Liver (tissue), 9 donors: ENCODE data around the gene HES6. TPM values are rescaled to one million over a fixed set of nuclear protein-coding genes. Genes with fewer than 3 reads are reported as not detected.
A peak's percentile ranks its signal among the peaks of the same experiment; 100 is the strongest.

Experiments
- DNase-seq: peaks from one replicate; pipeline ENCODE4 v3.0.0-alpha.2; 2017; ENCODE audit warnings: low spot score
- H3K27ac ChIP-seq, 2 donors: one replicate each; pipeline ENCODE4 v1.7.0; 2013; ENCODE audit warnings: inconsistent platforms in 2 of 2, low read length in 2 of 2, control low read depth in 1 of 2, low read depth in 1 of 2, mild to moderate bottlenecking in 1 of 2
- H3K27me3 ChIP-seq, 4 donors: one replicate each; pipeline versions ENCODE4 v1.6.1 to v1.7.0; 2013; ENCODE audit warnings: low read length in 3 of 4, inconsistent platforms in 1 of 4, mild to moderate bottlenecking in 1 of 4, moderate library complexity in 1 of 4; ENCODE audit not compliant: control insufficient read depth in 4 of 4, insufficient read depth in 4 of 4
- H3K36me3 ChIP-seq, 4 donors: one replicate each; pipeline versions ENCODE4 v1.6.1 to v1.7.0; 2013; ENCODE audit warnings: low read length in 3 of 4, mild to moderate bottlenecking in 3 of 4, low read depth in 1 of 4, moderate library complexity in 1 of 4; ENCODE audit not compliant: control insufficient read depth in 4 of 4, insufficient read depth in 3 of 4
- H3K4me1 ChIP-seq, 4 donors: one replicate each; pipeline versions ENCODE4 v1.6.1 to v1.7.0; 2013; ENCODE audit warnings: low read length in 3 of 4, mild to moderate bottlenecking in 3 of 4, moderate library complexity in 1 of 4; ENCODE audit not compliant: control insufficient read depth in 4 of 4, insufficient read depth in 4 of 4
- H3K4me3 ChIP-seq, 3 donors: one replicate each; pipeline versions ENCODE4 v1.6.1 to v1.7.0; 2013; ENCODE audit warnings: low read length in 3 of 3, control low read depth in 1 of 3, low read depth in 1 of 3, mild to moderate bottlenecking in 1 of 3
- H3K9ac ChIP-seq, 2 donors: one replicate each; pipeline ENCODE4 v1.7.0; 2013; ENCODE audit warnings: low read length in 2 of 2, mild to moderate bottlenecking in 2 of 2, moderate library complexity in 2 of 2, control low read depth in 1 of 2, low read depth in 1 of 2
- H3K9me3 ChIP-seq, 4 donors: one replicate each; pipeline versions ENCODE4 v1.6.1 to v1.7.0; 2013; ENCODE audit warnings: low read length in 3 of 4; ENCODE audit not compliant: control insufficient read depth in 4 of 4
- ATF3 ChIP-seq: IDR thresholded peaks from 2 replicates; pipeline ENCODE4 v1.6.1; 2016; ENCODE audit warnings: antibody characterized with exemption
- CTCF ChIP-seq: fragments of 150-350 bp; IDR thresholded peaks from 2 replicates; pipeline ENCODE4 v1.5.1; 2017; ENCODE audit warnings: improper control_type of control experiment, low read depth, low read length; ENCODE audit not compliant: missing input control
- EGR1 ChIP-seq, 2 donors: IDR thresholded peaks; 2 replicates each; pipeline ENCODE4 v1.6.1; 2016 to 2018; ENCODE audit warnings: antibody characterized with exemption in 2 of 2, low read depth in 2 of 2
- FOXA1 ChIP-seq: IDR thresholded peaks from 2 replicates; pipeline ENCODE4 v1.6.1; 2016; ENCODE audit warnings: antibody characterized with exemption
- GABPA ChIP-seq, 2 donors: IDR thresholded peaks in 1 of 2; conservative IDR thresholded peaks in 1 of 2; 2 replicates each; pipeline ENCODE4 v1.6.1; 2016; ENCODE audit warnings: antibody characterized with exemption in 2 of 2, mild to moderate bottlenecking in 1 of 2, moderate library complexity in 1 of 2
- HNF4A ChIP-seq, 2 donors: conservative IDR thresholded peaks; 2 replicates each; pipeline ENCODE4 v1.6.1; 2016; ENCODE audit warnings: antibody characterized with exemption in 2 of 2, mild to moderate bottlenecking in 2 of 2
- HNF4G ChIP-seq: IDR thresholded peaks from 2 replicates; pipeline ENCODE4 v1.6.1; 2016; ENCODE audit warnings: antibody characterized with exemption
- JUND ChIP-seq, 2 donors: IDR thresholded peaks; 2 replicates each; pipeline ENCODE4 v1.6.1; 2016; ENCODE audit warnings: antibody characterized with exemption in 2 of 2
- MAX ChIP-seq: IDR thresholded peaks from 2 replicates; pipeline ENCODE4 v1.6.1; 2016; ENCODE audit warnings: antibody characterized with exemption
- NR2F2 ChIP-seq: IDR thresholded peaks from 2 replicates; pipeline ENCODE4 v1.6.1; 2016; ENCODE audit warnings: antibody characterized with exemption
- RAD21 ChIP-seq, 2 donors: IDR thresholded peaks; 2 replicates each; pipeline ENCODE4 v1.6.1; 2016; ENCODE audit warnings: antibody characterized with exemption in 2 of 2, mild to moderate bottlenecking in 2 of 2
- SP1 ChIP-seq: IDR thresholded peaks from 2 replicates; pipeline ENCODE4 v1.6.1; 2018; ENCODE audit warnings: antibody characterized with exemption, mild to moderate bottlenecking
- YY1 ChIP-seq: IDR thresholded peaks from 2 replicates; pipeline ENCODE4 v1.6.1; 2016; ENCODE audit warnings: antibody characterized with exemption, mild to moderate bottlenecking
- ZBTB33 ChIP-seq: IDR thresholded peaks from 2 replicates; pipeline ENCODE4 v1.6.1; 2016; ENCODE audit warnings: antibody characterized with exemption
- WGBS: extraction: QIAGEN DNeasy Blood & Tissue Kit; methylation state at CpG from one replicate; pipeline ENCODE4 v1.1.7; 2013; 5-methylcytosine and 5-hydroxymethylcytosine counted together
- polyA plus RNA-seq, 2 donors: library from polyadenylated mRNA; stranded (reverse) in 1 of 2; unstranded in 1 of 2; fragments of 200-250 nt in 1 of 2; fragments of >200 nt in 1 of 2; fragmentation: Nextera tagmentation in 1 of 2; extraction: Ambion mirVana in 1 of 2; gene quantifications; one replicate each; pipeline versions ENCODE4 v1.2.1 to v1.2.3, GENCODE V29; 2013 to 2015
- total RNA-seq, 2 donors: library from RNA; depleted of rRNA; stranded (reverse); fragments of >200 nt; gene quantifications; one replicate each; pipeline ENCODE4 v1.2.3, GENCODE V29; 2014
- TF ChIP-seq, protein P1 (sequence below): IDR thresholded peaks from 2 replicates; pipeline ENCODE4 v1.6.1; 2016; ENCODE audit warnings: antibody characterized with exemption, mild to moderate bottlenecking
- donor health status: healthy.
- donor health status: healthy.
- donor health status: healthy.
- donor health status: healthy.
- donor health status: healthy.

The HES6 gene
- total and polyA plus RNA-seq, 4 donors = 1.7 to 13.2 (median 2.6) TPM

GRCh38 chr2:238238766-238239542 is 884 bp downstream of the HES6 start:
- DNase-seq = no peak
- H3K9ac ChIP-seq = no peak overlapping the region
- WGBS = 29% methylated on average over 75 of the region's 75 CpGs
- TF ChIP-seq CTCF (no peak), RAD21 (IDR thresholded peaks at IDR 0.05) (no peak), HNF4A (conservative IDR thresholded peaks at IDR 0.05) (no peak), NR2F2 (no peak), FOXA1 (no peak), HNF4G (no peak), JUND (IDR thresholded peaks at IDR 0.05) (no peak), YY1 (no peak), ZBTB33 (no peak), GABPA (IDR thresholded peaks at IDR 0.05 in 1 of 2, conservative IDR thresholded peaks at IDR 0.05 in 1 of 2) (no peak), MAX (no peak), EGR1 (IDR thresholded peaks at IDR 0.05; ENCODE audit: low read depth in 2 of 2) (no peak), ATF3 (no peak), SP1 (no peak)
- TF ChIP-seq, protein P1, sequence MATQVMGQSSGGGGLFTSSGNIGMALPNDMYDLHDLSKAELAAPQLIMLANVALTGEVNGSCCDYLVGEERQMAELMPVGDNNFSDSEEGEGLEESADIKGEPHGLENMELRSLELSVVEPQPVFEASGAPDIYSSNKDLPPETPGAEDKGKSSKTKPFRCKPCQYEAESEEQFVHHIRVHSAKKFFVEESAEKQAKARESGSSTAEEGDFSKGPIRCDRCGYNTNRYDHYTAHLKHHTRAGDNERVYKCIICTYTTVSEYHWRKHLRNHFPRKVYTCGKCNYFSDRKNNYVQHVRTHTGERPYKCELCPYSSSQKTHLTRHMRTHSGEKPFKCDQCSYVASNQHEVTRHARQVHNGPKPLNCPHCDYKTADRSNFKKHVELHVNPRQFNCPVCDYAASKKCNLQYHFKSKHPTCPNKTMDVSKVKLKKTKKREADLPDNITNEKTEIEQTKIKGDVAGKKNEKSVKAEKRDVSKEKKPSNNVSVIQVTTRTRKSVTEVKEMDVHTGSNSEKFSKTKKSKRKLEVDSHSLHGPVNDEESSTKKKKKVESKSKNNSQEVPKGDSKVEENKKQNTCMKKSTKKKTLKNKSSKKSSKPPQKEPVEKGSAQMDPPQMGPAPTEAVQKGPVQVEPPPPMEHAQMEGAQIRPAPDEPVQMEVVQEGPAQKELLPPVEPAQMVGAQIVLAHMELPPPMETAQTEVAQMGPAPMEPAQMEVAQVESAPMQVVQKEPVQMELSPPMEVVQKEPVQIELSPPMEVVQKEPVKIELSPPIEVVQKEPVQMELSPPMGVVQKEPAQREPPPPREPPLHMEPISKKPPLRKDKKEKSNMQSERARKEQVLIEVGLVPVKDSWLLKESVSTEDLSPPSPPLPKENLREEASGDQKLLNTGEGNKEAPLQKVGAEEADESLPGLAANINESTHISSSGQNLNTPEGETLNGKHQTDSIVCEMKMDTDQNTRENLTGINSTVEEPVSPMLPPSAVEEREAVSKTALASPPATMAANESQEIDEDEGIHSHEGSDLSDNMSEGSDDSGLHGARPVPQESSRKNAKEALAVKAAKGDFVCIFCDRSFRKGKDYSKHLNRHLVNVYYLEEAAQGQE = no peak
- H3K9me3 ChIP-seq = no peaks in the 10 kb centered on the region
- peaks cover 10 to 20% (median 13%) of the 10 kb centered on the region in 4 donors for H3K4me1 ChIP-seq
- peaks cover 0 to under 1% (median 0%) of the 10 kb centered on the region in 4 donors for H3K36me3 ChIP-seq
- H3K4me3 ChIP-seq = peak overlapping the region in 1 of 3 donors; percentile 84
- H3K27ac ChIP-seq = no peak overlapping the region
- H3K27me3 ChIP-seq = no peaks in the 10 kb centered on the region
